CD4-positive, alpha-beta T cell (primary cell): ENCODE measurements around the gene ESRRB. TPM values are rescaled to one million over a fixed set of nuclear protein-coding genes. Genes with fewer than 3 reads are reported as not detected.

Source experiments
- ATAC-seq: fragments of 200-7000 bp; cut with Tn5 transposase; one replicate; pipeline ENCODE4 v1.10.0; 2022; ENCODE audit warnings: mild to moderate bottlenecking; ENCODE audit not compliant: poor library complexity
- CTCF ChIA-PET: fragments of 350-600 bp; sonication (Branson Sonifier 250); formaldehyde crosslinking; loops from one replicate; lab custom pipeline; 2021; ENCODE audit warnings: antibody characterized with exemption, inconsistent platforms; lab: Charles Lee
- POLR2A ChIA-PET: fragments of 350-600 bp; sonication (Branson Sonifier 250); formaldehyde crosslinking; loops from one replicate; lab custom pipeline; 2021; ENCODE audit warnings: antibody characterized with exemption, inconsistent platforms; lab: Charles Lee
- DNase-seq, 14 experiments: peaks; one replicate each; pipeline ENCODE4 v3.0.0-alpha.2; 2013 to 2020; ENCODE audit warnings: mixed read lengths in 2 of 14
- H3K27ac ChIP-seq, 2 donors: one replicate each; pipeline versions ENCODE4 v1.5.1 to v1.7.0; 2013; ENCODE audit warnings: low read length in 2 of 2, low read depth in 1 of 2, mild to moderate bottlenecking in 1 of 2
- H3K27me3 ChIP-seq, 2 experiments: 1 replicate in 1 of 2; 2 replicates in 1 of 2; pipeline versions ENCODE4 v1.6.1 to v1.7.0; 2013; ENCODE audit warnings: low read length in 2 of 2, control low read depth in 1 of 2, mild to moderate bottlenecking in 1 of 2, moderate library complexity in 1 of 2; ENCODE audit not compliant: insufficient read depth in 2 of 2, control insufficient read depth in 1 of 2
- H3K36me3 ChIP-seq: one replicate; pipeline ENCODE4 v1.6.1; 2013; ENCODE audit warnings: low read length, control low read depth; ENCODE audit not compliant: insufficient read depth
- H3K4me1 ChIP-seq: one replicate; pipeline ENCODE4 v1.6.1; 2013; ENCODE audit warnings: low read length, control low read depth; ENCODE audit not compliant: insufficient read depth
- H3K4me3 ChIP-seq: one replicate; pipeline ENCODE4 v1.5.1; 2013; ENCODE audit warnings: mild to moderate bottlenecking, low read length, moderate library complexity
- H3K9me3 ChIP-seq, 2 experiments: 1 replicate in 1 of 2; 2 replicates in 1 of 2; pipeline versions ENCODE4 v1.6.1 to v1.7.0; 2013; ENCODE audit warnings: low read length in 2 of 2, mild to moderate bottlenecking in 2 of 2, control low read depth in 1 of 2, moderate library complexity in 1 of 2; ENCODE audit not compliant: control insufficient read depth in 1 of 2, insufficient read depth in 1 of 2
- H3K27ac Mint-ChIP-seq: one replicate; pipeline ENCODE4 v1.8.0; 2020; ENCODE audit warnings: mixed read lengths
- H3K27me3 Mint-ChIP-seq: one replicate; pipeline ENCODE4 v1.8.0; 2021; ENCODE audit warnings: mixed read lengths
- H3K36me3 Mint-ChIP-seq: one replicate; pipeline ENCODE4 v1.8.0; 2021; ENCODE audit warnings: low read depth, mixed read lengths
- H3K4me1 Mint-ChIP-seq: one replicate; pipeline ENCODE4 v1.8.0; 2021; ENCODE audit warnings: low read depth, mixed read lengths
- H3K4me3 Mint-ChIP-seq: one replicate; pipeline ENCODE4 v1.8.0; 2020; ENCODE audit warnings: mild to moderate bottlenecking, mixed read lengths
- H3K9me3 Mint-ChIP-seq: one replicate; pipeline ENCODE4 v1.8.0; 2020; ENCODE audit warnings: mixed read lengths
- intact Hi-C, 2 experiments: fragments of 100-400 bp; cut with DNase I in 1 of 2; cut with micrococcal nuclease in 1 of 2; formaldehyde crosslinking; loops; one replicate each; pipeline versions ENCODE4 v1.15.1 to v1.9.0; 2023 to 2025; cut with DNase I, micrococcal nuclease
- total RNA-seq, 174 experiments: library from RNA in 2 of 174; stranded (reverse) in 2 of 174; gene quantifications; one replicate each; pipeline ENCODE4 v1.2.3 and lab custom pipeline; 2021 to 2026
- TF ChIP-seq, protein P1 (sequence below): fragments of 200-600 bp; IDR thresholded peaks from one replicate; pipeline ENCODE4 v1.8.0; 2022; ENCODE audit warnings: antibody characterized with exemption, mild to moderate bottlenecking

The ESRRB gene
- total RNA-seq, 2 experiments from 2014 or later, result 0.17 to 0.27 TPM

DNA sequence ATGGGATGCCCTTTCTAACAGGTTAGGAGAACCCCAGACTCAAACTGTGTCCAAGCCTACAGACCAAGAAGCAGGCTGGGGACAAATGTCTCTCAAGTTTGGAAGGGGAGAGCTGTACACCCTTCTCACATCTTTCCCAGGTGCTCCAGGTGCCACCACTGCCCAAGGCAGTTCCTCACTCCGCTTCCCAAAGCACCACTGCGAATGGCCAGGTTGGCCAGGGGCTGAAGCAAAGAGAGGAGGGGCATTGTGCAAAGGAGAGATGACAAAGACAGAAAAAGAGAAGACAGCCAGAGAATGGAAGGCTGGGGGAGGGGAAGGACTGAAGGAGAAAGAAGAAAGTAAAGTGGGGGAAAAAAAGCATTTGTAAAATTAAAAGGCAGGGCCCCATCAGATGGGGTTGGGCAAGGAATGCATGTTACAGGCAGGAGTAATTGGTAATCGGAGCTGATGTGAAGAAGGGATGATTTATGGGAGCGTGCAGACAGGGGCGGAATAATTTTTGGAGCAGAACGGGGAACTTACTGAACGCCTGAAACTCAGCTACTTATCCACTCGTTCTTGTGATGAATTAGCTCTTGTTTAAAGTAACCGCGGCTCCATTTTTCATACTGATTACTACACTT lies 165.8 kb downstream of the ESRRB start:
- ChIA-PET CTCF (no interaction called here), POLR2A (no interaction called here)
- Mint-ChIP-seq H3K4me3 (no peak overlapping the region), H3K36me3 (no peaks in the 10 kb centered on the region), H3K27me3 (peaks cover 34% of the 10 kb centered on the region), H3K27ac (no peak overlapping the region), H3K4me1 (no peaks in the 10 kb centered on the region), H3K9me3 (no peaks in the 10 kb centered on the region)
- no peaks in the 10 kb centered on the region for H3K4me1 ChIP-seq
- intact Hi-C loops, result no loop called here
- no peaks in the 10 kb centered on the region for H3K27me3 ChIP-seq
- H3K4me3 ChIP-seq, result no peak overlapping the region
- H3K9me3 ChIP-seq, result no peaks in the 10 kb centered on the region
- no peak for ATAC-seq
- H3K27ac ChIP-seq, result no peak overlapping the region
- H3K36me3 ChIP-seq, result no peaks in the 10 kb centered on the region
- TF ChIP-seq, protein P1, sequence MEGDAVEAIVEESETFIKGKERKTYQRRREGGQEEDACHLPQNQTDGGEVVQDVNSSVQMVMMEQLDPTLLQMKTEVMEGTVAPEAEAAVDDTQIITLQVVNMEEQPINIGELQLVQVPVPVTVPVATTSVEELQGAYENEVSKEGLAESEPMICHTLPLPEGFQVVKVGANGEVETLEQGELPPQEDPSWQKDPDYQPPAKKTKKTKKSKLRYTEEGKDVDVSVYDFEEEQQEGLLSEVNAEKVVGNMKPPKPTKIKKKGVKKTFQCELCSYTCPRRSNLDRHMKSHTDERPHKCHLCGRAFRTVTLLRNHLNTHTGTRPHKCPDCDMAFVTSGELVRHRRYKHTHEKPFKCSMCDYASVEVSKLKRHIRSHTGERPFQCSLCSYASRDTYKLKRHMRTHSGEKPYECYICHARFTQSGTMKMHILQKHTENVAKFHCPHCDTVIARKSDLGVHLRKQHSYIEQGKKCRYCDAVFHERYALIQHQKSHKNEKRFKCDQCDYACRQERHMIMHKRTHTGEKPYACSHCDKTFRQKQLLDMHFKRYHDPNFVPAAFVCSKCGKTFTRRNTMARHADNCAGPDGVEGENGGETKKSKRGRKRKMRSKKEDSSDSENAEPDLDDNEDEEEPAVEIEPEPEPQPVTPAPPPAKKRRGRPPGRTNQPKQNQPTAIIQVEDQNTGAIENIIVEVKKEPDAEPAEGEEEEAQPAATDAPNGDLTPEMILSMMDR, result no peak
- DNase-seq, result no peak

DNA sequence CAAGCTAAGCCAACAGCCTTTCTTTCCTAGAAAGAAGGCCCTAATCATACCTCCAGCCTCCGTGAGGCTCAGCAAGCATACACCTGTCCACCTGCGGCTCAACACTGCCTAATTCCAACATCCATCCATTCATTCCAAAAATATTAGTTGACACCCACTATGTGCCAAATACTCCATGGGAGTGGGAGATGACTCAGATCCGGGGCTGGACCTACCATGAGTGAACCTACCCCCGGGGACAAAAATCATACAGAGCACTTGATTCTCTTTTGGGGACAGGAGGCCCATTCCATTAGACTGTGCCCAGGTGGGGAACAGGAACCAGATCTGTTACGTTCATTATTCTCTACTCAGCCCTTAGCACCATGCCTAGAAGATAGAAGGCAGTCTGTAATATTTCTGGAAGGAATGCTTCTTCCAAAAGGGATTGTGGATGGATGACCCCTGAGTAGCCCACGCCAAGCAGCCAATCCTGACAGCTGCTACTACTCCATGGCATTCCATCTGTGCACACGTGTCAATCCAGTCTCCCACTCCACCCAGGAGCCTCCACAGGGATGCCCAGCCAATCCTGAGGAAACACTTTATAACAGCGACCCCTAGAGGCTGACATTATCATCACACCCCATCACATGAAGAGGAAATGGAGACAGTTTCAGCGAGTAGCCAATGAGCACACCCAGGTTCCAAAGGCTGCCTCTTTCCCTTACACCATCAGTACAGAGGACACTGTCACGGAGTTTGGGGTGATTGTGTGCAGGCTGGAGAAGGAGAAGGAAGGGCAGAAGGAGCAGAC lies 170.7 kb downstream of the ESRRB start:
- Mint-ChIP-seq H3K9me3 (no peaks in the 10 kb centered on the region), H3K4me1 (no peaks in the 10 kb centered on the region), H3K36me3 (no peaks in the 10 kb centered on the region), H3K4me3 (no peak overlapping the region), H3K27ac (no peak overlapping the region), H3K27me3 (peaks cover 15% of the 10 kb centered on the region)
- H3K27ac ChIP-seq, result no peak overlapping the region
- POLR2A ChIA-PET, result no interaction called here
- ATAC-seq, result no peak
- TF ChIP-seq, protein P1, result no peak
- no peaks in the 10 kb centered on the region for H3K27me3 ChIP-seq
- no peaks in the 10 kb centered on the region for H3K9me3 ChIP-seq
- CTCF ChIA-PET, result no interaction called here
- intact Hi-C loops, result no loop called here
- H3K4me1 ChIP-seq, result no peaks in the 10 kb centered on the region
- peak in 1 of 14 experiments; percentile 1 for DNase-seq
- H3K36me3 ChIP-seq, result no peaks in the 10 kb centered on the region
- H3K4me3 ChIP-seq, result no peak overlapping the region

DNA sequence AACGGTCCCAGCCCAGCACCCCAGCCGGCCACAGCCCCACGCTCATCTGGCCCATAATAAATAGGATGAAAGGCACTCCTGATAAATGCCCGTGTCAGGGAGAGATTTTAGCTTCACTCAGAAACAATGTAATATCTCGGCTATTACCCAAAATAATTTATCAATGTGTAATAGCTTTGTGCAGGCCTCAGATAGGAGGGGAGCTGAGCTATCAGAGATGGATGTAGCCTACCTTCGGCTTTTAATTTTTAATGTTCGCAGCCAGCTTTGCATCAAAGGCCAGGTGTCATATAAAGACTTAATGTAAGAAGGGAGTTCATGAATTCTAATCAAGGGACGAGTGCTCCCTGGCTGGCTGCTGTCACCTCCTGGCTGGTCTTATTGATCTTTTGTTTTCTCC lies 171.9 kb downstream of the ESRRB start:
- H3K27me3 Mint-ChIP-seq, result peaks cover 15% of the 10 kb centered on the region
- no peak overlapping the region for H3K27ac Mint-ChIP-seq
- Histone ChIP-seq H3K4me3 (no peak overlapping the region), H3K27ac (no peak overlapping the region), H3K36me3 (no peaks in the 10 kb centered on the region), H3K4me1 (no peaks in the 10 kb centered on the region), H3K27me3 (no peaks in the 10 kb centered on the region), H3K9me3 (no peaks in the 10 kb centered on the region)
- ChIA-PET CTCF (no interaction called here), POLR2A (no interaction called here)
- no peak for ATAC-seq
- H3K9me3 Mint-ChIP-seq, result no peaks in the 10 kb centered on the region
- DNase-seq, result no peak
- no peaks in the 10 kb centered on the region for H3K4me1 Mint-ChIP-seq
- intact Hi-C loops, result no loop called here
- no peak overlapping the region for H3K4me3 Mint-ChIP-seq
- H3K36me3 Mint-ChIP-seq, result no peaks in the 10 kb centered on the region
- TF ChIP-seq, protein P1, result no peak
